GM12878 (cell line): ENCODE data around the gene XPNPEP2. TPM values are rescaled to one million over a fixed set of nuclear protein-coding genes. Genes with fewer than 3 reads are reported as not detected.

Experiments used
- ATAC-seq: fragments of 200-7000 bp; cut with Tn5 transposase; 3 replicates; pipeline ENCODE4 v1.9.1; 2020; ENCODE audit warnings: mild to moderate bottlenecking, moderate library complexity
- BruUV-seq: library from RNA; stranded (reverse); fragments of 400-500 nt; replicated peaks from 2 replicates; lab custom pipeline; 2021; lab: Mats Ljungman, UMichigan
- CTCF ChIA-PET: fragments of 300-600 bp; sonication (Branson Sonifier 250); formaldehyde crosslinking; extraction: SDS; loops from one replicate; lab custom pipeline; 2021; ENCODE audit warnings: inconsistent platforms; lab: Yijun Ruan, JAX
- POLR2A ChIA-PET: fragments of 350-600 bp; formaldehyde crosslinking; extraction: SDS; loops from one replicate; lab custom pipeline; 2021; ENCODE audit warnings: inconsistent platforms; lab: Charles Lee
- RAD21 ChIA-PET: fragments of 300-600 bp; sonication (Branson Sonifier 250); formaldehyde crosslinking; loops from one replicate; lab custom pipeline; 2023; ENCODE audit warnings: antibody characterized with exemption; ENCODE audit not compliant: unreplicated experiment; lab: Charles Lee
- SMC1A ChIA-PET: fragments of 300-600 bp; sonication (Branson Sonifier 250); formaldehyde crosslinking; loops from one replicate; lab custom pipeline; 2023; ENCODE audit not compliant: unreplicated experiment, uncharacterized antibody; lab: Charles Lee
- DNase-seq: peaks from one replicate; pipeline ENCODE4 v3.0.0-alpha.2; 2011; ENCODE audit warnings: low read depth, low spot score
- FAIRE-seq: peaks from 3 replicates; lab custom pipeline; 2011; peaks lifted over from hg19 to GRCh38; lab: Jason Lieb, UNC
- H2AFZ ChIP-seq: 2 replicates; pipeline ENCODE4 v1.6.0; 2011; ENCODE audit warnings: low read depth, low read length, control low read depth; ENCODE audit not compliant: control insufficient read depth
- H3K27ac ChIP-seq: 2 replicates; pipeline ENCODE4 v1.5.1; 2011; ENCODE audit warnings: control low read depth; ENCODE audit not compliant: control insufficient read depth, insufficient read depth
- H3K27me3 ChIP-seq, 2 experiments: replicated peaks in 1 of 2; 2 replicates each; pipeline versions ENCODE4 v1.6.0 to v1.6.1; 2011; ENCODE audit warnings: low read length in 1 of 2; ENCODE audit not compliant: control insufficient read depth in 2 of 2, insufficient read depth in 2 of 2
- H3K36me3 ChIP-seq, 2 experiments: 2 replicates each; pipeline ENCODE4 v1.5.1; 2011; ENCODE audit warnings: low read length in 1 of 2; ENCODE audit not compliant: control insufficient read depth in 2 of 2, insufficient read depth in 2 of 2
- H3K4me1 ChIP-seq: 2 replicates; pipeline ENCODE4 v1.6.1; 2011; ENCODE audit warnings: mild to moderate bottlenecking, low read length, moderate library complexity, mixed read lengths; ENCODE audit not compliant: control insufficient read depth, insufficient read depth
- H3K4me2 ChIP-seq: 2 replicates; pipeline ENCODE4 v1.6.0; 2011; ENCODE audit warnings: control low read depth; ENCODE audit not compliant: control insufficient read depth, insufficient read depth
- H3K4me3 ChIP-seq: fragments of 200-600 bp; sonication (generic); 2 replicates; pipeline ENCODE4 v1.5.1; 2016
- H3K79me2 ChIP-seq: 2 replicates; pipeline ENCODE4 v1.6.0; 2011; ENCODE audit warnings: low read length; ENCODE audit not compliant: control insufficient read depth, insufficient read depth
- H3K9ac ChIP-seq: 2 replicates; pipeline ENCODE4 v1.8.0; 2011; ENCODE audit warnings: low read length, control low read depth, mixed read lengths; ENCODE audit not compliant: control insufficient read depth, insufficient read depth
- H3K9me3 ChIP-seq: replicated peaks from 3 replicates; pipeline ENCODE4 v1.5.1; 2011; ENCODE audit warnings: mild to moderate bottlenecking, low read length; ENCODE audit not compliant: control insufficient read depth, insufficient read depth
- H4K20me1 ChIP-seq: 2 replicates; pipeline ENCODE4 v1.6.0; 2011; ENCODE audit not compliant: control insufficient read depth, insufficient read depth
- HDGF ChIP-seq: fragments of 450-650 bp; IDR thresholded peaks from 2 replicates; pipeline ENCODE4 v1.6.1; 2016; ENCODE audit warnings: antibody characterized with exemption
- RAD21 ChIP-seq: IDR thresholded peaks from 2 replicates; pipeline ENCODE4 v1.6.1; 2011; ENCODE audit warnings: mild to moderate bottlenecking, low read depth, low read length, moderate library complexity; ENCODE audit not compliant: insufficient read depth
- SMC3 ChIP-seq: IDR thresholded peaks from 2 replicates; pipeline ENCODE4 v1.6.1; 2011; ENCODE audit warnings: low read length, improper control_type of control experiment, borderline replicate concordance
- WGBS: methylation state at CpG from one replicate; pipeline ENCODE4 v1.1.6; 2016; ENCODE audit warnings: low lambda C conversion rate; ENCODE audit not compliant: insufficient replicate concordance, insufficient coverage; ENCODE audit errors: missing lambda C conversion rate; 5-methylcytosine and 5-hydroxymethylcytosine counted together
- in situ Hi-C: fragments of 300-500 bp; cut with MboI; formaldehyde crosslinking; loops from 9 replicates; pipeline ENCODE4 v1.14.3; 2018; ENCODE audit warnings: mixed read lengths
- intact Hi-C: fragments of 100-400 bp; cut with micrococcal nuclease; formaldehyde crosslinking; loops from one replicate; pipeline ENCODE4 v1.14.2; 2022; ENCODE audit not compliant: unreplicated experiment
- polyA plus RNA-seq, 11 experiments: library from polyadenylated mRNA; depleted of rRNA in 4 of 11; unstranded in 6 of 11; stranded (reverse) in 5 of 11; fragments of >200 nt; fragmentation: Nextera tagmentation in 4 of 11; fragmentation: Illumina TruSeq in 1 of 11; extraction: Ambion mirVana in 4 of 11; extraction: Trizol in 1 of 11; gene quantifications; 1 replicate in 1 of 11; 2 replicates in 10 of 11; pipeline versions ENCODE4 v1.2.1 to v1.2.3, GENCODE V29; 2011 to 2016; ENCODE audit warnings: inconsistent platforms in 2 of 11, missing spikeins in 2 of 11, low read depth in 1 of 11
- total RNA-seq, 4 experiments: library from RNA; depleted of rRNA in 3 of 4; stranded (reverse); fragments of >200 nt in 3 of 4; fragmentation: Illumina TruSeq in 1 of 4; extraction: Trizol in 1 of 4; gene quantifications; 2 replicates each; pipeline versions ENCODE4 v1.2.1 to v1.2.3, GENCODE V29; 2013 to 2021
- TF ChIP-seq, protein P1 (sequence below), 3 experiments: IDR thresholded peaks in 2 of 3; conservative IDR thresholded peaks in 1 of 3; 2 replicates each; pipeline ENCODE4 v1.5.1; 2011; ENCODE audit warnings: low read depth in 3 of 3, low read length in 3 of 3, mild to moderate bottlenecking in 3 of 3, control low read depth in 2 of 3, moderate library complexity in 2 of 3, inconsistent platforms in 1 of 3, mixed read lengths in 1 of 3; ENCODE audit not compliant: control insufficient read depth in 2 of 3, insufficient read depth in 1 of 3; ENCODE audit errors: extremely low read depth in 1 of 3

The XPNPEP2 gene
- total and polyA plus RNA-seq, 10 of the 15 experiments (the other 5 are each of a cell fraction or from before 2014, with no cell fraction given), result 0.04 to 0.37 (median 0.15) TPM

DNA sequence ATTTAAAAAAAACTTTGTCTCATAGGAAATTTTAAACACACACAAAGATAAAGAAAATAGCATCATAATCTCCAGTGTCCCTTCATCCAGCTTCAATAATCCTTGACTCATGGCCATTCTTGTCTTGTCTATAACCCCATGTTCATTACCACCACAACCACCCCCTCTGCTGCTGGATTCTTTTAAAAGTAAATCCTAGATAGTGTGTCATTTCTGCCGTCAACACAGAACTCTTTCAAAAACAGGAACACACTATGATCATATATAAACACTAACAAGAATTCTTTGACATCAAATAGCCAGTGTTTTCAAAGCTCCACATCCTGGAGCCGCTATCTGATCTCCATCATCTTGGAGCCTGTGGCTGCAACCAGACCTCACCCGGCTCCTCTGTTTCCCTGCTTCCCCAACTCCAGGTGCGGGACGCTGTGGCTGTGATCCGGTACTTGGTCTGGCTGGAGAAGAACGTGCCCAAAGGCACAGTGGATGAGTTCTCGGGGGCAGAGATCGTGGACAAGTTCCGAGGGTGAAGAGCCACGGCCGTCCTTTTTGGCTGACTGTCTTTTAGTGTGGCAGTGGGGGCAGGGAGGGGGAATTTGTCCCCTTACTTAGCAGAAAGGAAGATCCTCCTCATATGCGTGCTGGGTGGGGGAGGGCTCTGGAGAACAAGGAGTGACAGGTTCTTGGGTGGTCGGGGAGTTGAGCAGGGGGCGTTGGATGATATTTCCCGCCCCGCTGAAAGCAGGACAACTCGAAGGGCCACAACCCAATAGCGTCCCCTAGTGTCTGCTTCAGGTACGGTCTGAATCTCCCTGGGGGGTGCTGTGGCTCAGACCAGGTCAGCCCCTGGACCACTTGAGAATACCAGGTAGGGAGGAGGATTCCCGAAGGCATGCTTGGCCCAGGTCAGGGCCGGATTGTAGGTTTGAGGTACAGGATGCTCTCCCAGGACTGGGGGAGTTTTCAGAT, 15.6 kb downstream of the XPNPEP2 start:
- FAIRE-seq (no peak), DNase-seq (no peak), ATAC-seq (no peak)
- no TSS peak for BruUV-seq
- in situ Hi-C loops, result no loop called here
- peaks cover 19% of the 10 kb centered on the region for H3K4me1 ChIP-seq
- WGBS, result 26% methylated on average over 22 of the region's 22 CpGs
- no peaks in the 10 kb centered on the region for H3K27me3 ChIP-seq
- intact Hi-C loops, result no loop called here
- no peak for TF ChIP-seq HDGF
- TF ChIP-seq RAD21, result peak; percentile 59
- TF ChIP-seq, protein P1, sequence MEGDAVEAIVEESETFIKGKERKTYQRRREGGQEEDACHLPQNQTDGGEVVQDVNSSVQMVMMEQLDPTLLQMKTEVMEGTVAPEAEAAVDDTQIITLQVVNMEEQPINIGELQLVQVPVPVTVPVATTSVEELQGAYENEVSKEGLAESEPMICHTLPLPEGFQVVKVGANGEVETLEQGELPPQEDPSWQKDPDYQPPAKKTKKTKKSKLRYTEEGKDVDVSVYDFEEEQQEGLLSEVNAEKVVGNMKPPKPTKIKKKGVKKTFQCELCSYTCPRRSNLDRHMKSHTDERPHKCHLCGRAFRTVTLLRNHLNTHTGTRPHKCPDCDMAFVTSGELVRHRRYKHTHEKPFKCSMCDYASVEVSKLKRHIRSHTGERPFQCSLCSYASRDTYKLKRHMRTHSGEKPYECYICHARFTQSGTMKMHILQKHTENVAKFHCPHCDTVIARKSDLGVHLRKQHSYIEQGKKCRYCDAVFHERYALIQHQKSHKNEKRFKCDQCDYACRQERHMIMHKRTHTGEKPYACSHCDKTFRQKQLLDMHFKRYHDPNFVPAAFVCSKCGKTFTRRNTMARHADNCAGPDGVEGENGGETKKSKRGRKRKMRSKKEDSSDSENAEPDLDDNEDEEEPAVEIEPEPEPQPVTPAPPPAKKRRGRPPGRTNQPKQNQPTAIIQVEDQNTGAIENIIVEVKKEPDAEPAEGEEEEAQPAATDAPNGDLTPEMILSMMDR (IDR thresholded peaks at IDR 0.05 in 2 of 3, conservative IDR thresholded peaks at IDR 0.05 in 1 of 3; ENCODE audit: control insufficient read depth in 2 of 3, extremely low read depth in 1 of 3, insufficient read depth in 1 of 3, low read depth in 3 of 3, low read length in 3 of 3), result peak; percentile 31 to 60 (median 56); a peak in 5 of 6 replicates
- peak; percentile 36; the same call in 1 of the 2 replicates for TF ChIP-seq SMC3
- H3K4me2 ChIP-seq, result no peak overlapping the region
- H3K27ac ChIP-seq, result no peak overlapping the region
- no peaks in the 10 kb centered on the region for H3K79me2 ChIP-seq
- H3K9ac ChIP-seq, result no peak overlapping the region
- H3K36me3 ChIP-seq, result no peaks in the 10 kb centered on the region
- H3K4me3 ChIP-seq, result no peak overlapping the region
- H2AFZ ChIP-seq, result no peak overlapping the region
- SMC1A ChIA-PET, result interaction anchor here (2.6 to 5.8 kb wide), 3 partner anchors 15 to 69 kb away, joined by 16 to 57 read pairs (median 27); no protein-coding TSS in a partner anchor
- POLR2A ChIA-PET, result no interaction called here
- no peaks in the 10 kb centered on the region for H3K9me3 ChIP-seq
- RAD21 ChIA-PET, result interaction anchor here (0.6 to 5.6 kb wide), 5 partner anchors 27 to 69 kb away, joined by 3 to 65 read pairs (median 11); partner anchors contain the start of gene SASH3
- H4K20me1 ChIP-seq, result no peaks in the 10 kb centered on the region
- CTCF ChIA-PET, result interaction anchor here (0.7 to 6.9 kb wide), 17 partner anchors 8 to 273 kb away, joined by 3 to 80 read pairs (median 5); partner anchors contain the start of gene XPNPEP2
